ENCODE measurements around the gene ARHGAP29.

Gene ARHGAP29

DNA sequence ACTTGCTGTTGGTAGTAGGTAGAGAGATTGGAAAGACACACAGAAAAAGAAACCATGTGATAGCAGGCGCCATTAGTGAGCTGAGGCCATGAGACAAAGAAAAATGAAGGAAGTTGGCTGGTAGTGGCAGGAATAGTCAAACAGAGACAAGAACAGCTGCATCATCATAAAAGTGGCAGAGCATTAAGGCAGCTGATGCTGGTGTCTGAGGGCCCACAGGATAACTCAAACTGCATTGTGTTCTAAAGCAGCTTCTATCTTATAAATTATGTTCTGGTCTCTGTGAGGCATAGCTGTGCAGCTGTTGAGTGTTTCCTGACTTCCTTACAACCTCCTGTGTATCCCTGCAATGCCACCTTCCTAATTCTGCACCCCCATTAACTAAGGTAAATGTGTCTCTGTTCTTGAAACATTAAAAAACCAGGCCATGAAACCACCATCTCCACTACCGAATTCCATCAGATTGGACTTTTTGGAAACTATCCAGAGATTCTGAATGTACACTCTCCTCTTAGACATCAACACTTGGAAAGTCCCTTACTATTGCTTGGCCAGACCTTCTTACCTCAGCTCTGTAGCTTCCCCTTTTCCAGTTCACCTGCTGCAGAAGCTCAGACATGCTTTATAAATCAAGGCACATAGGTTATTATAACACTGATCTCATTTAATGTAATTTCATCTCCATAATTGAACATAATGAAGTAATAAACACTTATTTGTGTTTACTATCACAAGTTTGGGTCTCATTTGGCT is 23.4 kb upstream of the ARHGAP29 start:
- no peak for DNase-seq

DNA sequence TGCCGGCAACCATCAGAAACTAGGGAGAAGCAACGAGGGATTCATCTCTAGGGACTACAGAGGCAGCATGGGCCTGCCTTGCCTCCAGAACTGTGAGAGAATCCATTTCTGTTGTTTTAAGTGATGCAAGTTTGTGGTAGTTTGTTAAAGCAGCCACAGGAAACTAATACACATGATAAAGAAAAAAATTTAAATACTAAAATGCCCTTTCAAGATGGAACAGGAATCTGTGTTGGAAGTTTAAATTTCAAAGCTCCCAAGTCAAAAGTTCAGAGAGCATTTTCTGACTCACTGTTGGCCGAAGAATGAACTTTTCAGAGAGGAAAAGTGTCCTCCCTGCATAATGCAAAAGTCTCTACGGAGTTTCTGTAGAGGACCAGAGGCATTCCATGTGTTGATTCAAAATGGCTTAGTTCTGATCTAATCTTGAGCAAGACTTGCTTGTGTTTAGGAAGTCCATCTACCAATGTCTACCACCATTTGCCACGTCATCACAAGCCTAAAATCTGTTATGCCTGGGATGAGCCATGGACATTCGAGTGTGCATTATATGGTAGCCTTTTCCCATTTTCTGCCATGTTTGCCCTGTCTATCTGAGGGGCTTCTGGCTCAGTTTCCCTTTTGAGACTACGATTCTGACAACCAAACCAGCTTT is 22.4 kb upstream of the ARHGAP29 start:
- no peak for DNase-seq

DNA sequence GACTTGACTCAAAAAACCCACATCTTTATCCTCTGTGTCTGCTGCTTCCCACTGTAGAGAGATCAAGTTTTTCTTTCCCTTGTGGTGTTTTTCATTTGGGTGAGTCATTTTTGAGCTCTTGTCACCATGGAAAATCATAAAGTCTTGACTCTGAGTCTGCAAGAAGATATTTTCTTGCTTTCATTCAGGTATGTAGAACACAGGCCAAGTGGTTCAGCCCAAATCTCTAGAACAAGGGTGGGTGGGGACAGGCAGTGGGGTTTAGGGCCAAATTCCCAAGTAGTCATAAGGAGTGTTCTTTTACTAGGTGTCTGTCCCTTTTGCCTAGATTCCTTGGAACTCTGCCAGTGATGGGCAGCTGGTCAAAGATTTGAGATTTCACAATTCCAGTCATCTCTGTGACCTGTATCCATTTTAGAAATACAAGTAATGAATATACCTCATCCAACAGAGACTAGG is 21.5 kb upstream of the ARHGAP29 start:
- DNase-seq = no peak

DNA sequence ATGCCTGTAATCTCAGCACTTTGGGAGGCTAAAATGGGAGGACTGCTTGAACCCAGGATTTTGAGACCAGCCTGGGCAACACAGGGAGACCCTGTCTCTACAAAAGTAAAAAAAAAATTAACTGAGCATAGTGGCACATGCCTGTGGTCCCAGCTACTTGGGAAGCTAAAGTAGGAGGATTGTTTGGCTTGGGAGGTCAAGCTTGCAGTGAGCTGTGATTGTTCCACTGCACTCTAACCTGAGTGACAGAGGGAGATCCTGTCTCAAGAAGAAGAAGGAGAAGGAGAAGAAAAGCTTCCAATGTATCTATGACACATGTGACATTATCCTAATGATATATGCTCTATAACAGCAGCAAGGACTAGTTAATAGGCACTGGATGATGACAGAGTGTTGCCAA is 20.1 kb upstream of the ARHGAP29 start:
- no peak for DNase-seq

DNA sequence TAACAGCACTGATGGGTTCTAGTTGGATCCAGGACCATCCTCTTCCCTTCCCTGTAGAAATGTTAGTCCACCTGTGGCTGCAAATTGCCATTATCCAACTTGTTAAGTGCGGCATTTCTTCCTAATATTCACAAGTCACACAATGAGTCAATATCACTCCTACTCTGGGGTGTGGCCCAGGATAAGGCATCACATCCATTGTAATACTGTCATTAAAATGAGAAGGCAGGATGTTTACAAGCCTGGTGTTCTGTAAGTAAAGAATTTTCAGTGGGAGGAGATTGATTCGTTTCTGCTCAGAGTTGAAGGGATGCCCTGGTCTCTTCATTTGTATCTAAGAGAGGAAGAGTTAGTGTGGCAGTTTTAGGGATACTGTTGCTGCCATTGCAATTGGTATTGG is 18.1 kb upstream of the ARHGAP29 start:
- DNase-seq = no peak

DNA sequence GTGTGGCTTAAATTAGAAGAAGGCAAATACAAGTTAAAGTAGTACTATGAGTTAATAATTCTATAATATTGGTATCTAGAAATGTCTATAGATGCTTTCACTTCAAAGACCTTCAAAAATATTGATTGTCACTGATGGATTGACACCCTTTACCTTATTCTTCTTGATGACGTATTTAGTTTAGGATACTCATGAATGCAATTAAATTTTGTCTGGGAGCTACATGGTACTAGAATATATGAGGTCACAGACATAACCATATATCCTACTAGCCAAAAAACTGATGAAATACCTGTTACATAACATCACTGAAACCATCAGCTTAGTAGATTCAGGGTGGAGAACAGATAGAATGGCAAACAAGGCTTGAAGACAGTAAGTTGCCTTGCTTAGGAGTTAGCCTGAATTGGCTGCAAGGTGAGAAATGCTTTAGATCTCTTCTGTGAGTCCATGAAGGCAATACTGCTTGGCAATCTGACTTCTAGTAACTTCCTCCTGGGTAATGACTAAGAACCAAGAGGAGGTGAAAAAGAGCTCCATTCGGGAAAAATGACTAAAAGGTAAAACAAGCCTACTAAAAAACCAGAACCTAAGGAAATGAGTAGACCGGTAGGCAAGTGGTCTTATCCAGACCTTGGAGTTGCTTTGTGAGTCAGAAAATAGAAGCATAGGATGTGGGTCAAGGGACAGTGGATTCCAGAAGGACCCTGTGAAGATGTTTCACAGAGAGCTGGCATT is 16.9 kb upstream of the ARHGAP29 start:
- no peak for DNase-seq

DNA sequence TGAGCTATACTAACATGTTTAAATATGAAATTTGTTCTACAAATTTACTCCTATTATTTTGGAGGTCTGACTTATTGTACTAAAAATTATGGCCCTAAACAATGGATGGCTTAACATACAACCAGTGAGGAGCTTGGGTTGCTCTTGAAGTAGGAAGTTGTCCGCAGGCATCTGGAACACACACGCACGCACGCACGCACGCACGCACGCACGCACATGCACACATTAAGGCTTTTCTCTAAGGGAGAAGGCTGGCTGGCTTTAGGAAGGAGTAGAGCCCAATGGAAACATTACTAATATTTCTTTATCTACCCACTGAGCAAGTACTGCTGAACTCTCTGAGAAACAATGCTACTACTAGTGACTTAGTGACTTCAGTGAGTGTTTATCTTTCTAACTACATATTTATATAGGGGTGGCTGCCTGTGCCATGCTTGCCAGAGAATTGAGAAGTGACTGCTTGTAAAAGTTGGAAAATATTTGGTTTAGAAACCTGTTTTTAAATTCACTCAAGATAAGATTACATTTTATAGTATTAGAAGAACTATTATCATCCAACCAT is 16.2 kb upstream of the ARHGAP29 start:
- DNase-seq = no peak

DNA sequence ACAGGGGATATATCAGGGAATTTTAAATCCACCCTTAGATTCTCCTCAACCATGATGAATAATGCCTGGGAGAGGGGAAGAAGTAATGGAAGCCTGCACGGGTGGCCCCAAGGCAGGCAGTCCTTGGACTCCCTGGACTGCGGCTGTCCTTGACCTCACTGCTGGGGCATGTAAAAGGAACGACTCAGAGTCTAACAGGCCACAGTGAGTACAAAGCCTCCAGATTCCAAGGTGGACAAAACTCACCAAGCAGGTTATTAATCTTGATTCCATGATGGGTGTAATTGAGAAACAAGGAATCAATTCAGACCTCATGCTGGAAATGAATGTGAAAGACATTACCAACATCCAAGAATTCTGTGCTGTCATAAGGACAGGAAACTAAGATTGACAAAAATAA is 13.0 kb upstream of the ARHGAP29 start:
- peak; percentile 87 for DNase-seq

DNA sequence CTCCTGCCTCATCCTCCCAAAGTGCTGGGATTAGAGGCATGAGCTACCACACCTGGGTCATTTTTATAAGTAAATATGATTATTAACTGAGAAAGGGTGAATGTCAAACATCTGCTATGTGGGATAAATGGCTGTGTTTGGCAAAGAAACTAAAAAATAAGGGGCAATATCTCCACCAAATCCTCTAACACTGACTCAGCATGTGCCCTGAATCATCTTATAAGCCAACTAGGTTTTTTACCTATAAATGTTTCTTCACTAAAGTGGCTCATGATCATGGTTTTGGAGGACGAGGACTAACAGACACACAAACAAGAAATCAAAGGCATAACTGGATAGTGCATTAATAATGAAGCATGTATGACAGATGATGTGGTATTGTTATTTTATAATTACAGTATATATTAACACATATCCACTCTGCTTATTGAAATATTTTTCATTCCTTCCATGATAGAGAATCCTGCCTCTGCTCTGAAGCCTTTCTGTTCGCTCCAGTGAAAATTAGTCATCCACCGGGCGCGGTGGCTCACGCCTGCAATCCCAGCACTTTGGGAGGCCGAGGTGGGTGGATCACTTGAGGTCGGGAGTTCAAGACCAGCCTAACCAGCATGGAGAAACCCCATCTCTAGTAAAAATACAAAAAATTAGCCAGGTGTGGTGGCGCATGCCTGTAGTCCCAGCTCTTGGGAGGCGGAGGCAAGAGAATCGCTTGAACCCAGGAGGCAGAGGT is 11.7 kb upstream of the ARHGAP29 start:
- no peak for DNase-seq

DNA sequence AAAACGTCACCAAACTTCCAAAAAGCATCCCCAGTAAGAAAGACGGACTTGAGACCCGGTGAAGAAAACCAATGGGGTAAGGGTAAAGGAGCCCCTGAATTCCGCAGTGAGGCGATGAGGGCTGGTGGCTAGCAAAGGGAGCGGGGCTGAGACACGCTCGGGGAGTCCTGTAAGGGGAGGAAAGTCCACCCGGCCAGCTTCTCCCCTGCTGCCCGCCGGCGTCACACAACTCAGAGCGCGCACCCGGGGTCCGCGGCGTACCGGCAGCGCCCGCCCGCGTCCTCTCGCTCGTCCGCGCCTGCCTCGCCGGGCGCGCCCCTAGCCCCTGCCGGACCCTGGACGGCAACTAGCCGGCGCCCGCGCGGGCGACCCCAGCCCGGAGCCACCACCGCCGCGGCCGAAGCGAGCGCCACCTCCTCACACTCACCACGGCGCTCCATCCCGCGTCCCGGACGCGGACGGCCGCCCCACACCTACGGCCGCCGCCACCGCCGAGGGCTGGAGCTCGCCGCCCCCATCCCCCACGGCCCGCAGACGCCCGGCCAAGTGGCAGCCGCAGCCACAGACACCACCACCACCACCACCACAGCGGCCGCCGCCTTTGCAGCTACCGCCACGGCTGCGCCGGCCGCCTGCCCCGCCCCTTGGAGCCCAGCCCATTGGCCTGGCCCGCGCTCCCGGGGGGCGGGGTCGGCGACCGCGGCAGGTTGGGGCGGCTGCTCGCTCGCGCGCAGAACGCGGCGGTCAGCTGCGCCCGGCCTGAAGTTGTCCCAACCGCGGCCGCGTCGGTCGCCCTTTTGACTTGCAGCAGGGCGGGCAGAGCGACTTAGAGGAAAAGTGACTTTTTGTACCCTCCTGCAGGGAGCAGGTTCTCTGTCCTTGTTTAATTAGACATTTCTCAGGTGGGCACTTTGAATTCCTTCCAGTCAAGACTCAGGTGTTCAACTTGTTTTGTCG is 10.0 kb upstream of the ARHGAP29 start:
- DNase-seq = peak; percentile 94

DNA sequence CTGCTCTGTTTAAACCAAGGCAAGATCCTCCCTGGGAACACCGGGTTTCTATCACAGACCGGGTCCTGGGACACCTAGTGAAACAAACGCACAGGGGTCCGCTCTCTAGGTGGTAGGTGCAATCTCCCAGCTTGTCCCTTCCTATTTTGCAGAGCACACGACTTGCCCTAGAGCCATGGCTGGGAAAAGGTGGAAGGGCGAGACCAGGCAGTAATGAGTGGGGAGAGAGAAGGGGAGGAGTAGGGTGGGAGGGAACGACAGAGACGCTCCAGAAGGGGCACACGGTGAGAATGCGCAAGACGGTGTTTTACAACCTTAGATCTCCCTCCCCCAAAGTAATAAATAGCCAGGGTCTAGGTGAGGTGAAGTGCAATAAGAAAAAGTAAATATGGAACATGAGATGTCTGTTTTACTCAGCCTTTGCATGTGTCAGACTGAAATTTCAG is 9.3 kb upstream of the ARHGAP29 start:
- peak; percentile 69 for DNase-seq

DNA sequence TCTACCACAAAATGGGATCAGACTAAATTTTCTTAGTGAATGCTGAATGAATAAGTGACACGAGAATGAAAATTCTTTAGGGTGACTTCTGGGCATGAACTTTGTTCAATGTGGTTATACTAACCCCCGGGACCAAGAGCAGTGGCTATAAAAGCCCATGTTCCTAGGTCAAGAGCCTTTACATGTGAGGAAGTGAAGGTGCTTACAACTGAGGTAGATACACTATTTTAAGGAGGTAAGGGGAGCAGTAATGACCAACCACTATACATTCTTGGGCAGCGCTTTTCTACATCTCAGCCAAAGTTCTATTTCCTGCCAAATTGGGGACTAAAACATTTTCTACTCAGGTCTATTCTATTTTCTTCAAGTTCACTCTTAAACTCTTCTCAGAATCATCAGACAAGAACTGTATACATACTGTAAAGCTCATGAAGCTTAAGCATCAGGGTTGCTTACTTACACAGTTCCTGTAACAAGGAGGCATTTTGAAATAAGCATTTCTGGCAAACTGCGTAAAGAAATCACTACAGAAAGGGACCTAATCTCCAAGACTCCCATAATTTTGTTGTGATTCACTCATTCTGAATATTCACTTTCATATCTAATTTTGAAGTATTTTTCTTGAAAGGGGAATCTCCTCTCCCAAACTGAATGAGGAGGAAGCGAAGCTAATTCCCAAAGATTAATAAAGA is 8.5 kb upstream of the ARHGAP29 start:
- DNase-seq = no peak

DNA sequence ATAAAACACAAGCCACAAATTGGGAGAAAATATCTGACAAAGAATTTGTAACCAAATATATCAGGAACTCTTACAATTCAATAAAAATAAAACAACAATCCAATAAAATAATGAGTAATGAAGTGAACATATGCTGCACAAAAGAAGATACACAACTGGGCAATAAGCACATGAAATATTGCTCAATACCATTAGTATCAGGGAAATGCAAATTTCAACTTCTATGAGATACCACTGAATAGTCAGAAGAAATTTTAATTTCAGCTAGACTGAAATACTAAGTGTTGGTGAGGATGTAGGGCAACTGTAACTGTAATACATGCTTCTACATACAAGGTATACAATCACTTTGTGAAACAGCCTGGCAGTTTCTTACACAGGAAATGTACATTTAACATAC is 7.4 kb upstream of the ARHGAP29 start:
- DNase-seq = no peak

DNA sequence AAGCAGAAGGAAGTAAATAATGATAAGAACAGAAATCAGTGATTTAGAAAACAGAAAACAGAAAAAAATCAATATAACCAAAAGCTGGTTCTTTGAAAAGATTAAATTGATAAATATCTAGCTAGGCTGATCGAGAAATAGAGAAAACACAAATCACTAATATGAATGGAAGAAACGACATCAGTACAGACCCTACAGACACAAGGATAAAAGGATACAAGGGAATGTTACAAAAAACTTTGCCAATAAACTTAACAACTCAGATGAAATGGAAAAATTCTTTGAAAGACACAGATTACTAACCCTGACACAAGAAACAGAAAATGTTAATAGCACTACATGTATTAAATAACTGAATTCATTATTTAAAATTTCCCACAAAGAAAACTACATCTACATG is 6.3 kb upstream of the ARHGAP29 start:
- no peak for DNase-seq

DNA sequence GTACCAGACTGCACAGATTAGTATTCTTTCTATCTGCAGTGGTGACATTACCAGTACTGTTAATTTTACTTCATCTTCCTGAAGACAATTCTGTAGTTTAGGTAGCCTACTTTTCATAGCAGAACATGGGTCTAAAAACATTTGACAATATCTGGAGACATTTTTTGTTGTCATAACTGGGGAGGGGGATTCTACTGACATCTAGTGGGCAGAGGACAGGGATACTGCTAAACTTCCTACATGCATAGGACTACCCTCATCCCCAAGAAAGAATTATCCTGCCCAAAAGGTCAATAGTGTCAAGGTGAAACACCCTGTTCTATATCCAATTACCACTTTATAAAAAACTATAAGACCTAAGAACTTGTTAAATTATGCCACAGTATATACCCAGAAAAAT is 3.4 kb upstream of the ARHGAP29 start:
- DNase-seq = no peak

DNA sequence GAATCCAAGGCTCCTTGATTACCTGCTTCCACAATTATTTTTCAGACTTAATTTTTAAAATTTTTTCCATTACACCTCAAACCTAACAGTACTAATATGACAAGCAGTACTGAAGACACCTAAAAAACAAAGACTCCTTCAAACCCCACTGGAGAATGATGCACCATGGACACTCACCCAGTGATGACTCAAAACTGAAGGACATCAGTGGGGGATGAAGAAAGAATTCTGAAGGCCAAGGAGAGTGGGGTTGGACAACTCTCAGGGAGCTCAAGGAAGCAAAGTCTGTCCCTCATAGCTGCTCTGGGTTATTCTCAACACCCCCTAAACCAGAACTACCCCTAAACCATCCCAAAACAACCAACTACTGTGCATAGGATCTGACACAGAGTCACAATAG is 2.4 kb upstream of the ARHGAP29 start:
- DNase-seq = no peak

DNA sequence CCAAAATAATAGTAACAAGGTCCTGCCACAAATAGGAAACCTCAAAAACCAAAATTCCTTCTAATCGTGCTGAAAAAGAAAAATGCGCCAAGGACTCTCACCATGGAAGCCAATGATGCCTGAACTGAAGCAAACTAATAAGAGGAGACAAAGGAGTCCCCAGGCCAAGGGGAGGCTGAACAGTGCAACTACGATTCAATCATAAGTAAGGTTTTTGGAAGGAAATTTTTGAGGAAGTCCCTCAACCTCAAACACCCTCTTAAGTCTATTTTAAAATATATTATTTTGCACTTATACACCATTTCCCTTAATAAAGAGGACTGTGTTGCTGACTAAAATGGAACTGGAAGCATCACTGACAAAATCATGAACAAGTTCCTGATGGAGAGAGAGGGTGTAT is 1.7 kb upstream of the ARHGAP29 start:
- no peak for DNase-seq

DNA sequence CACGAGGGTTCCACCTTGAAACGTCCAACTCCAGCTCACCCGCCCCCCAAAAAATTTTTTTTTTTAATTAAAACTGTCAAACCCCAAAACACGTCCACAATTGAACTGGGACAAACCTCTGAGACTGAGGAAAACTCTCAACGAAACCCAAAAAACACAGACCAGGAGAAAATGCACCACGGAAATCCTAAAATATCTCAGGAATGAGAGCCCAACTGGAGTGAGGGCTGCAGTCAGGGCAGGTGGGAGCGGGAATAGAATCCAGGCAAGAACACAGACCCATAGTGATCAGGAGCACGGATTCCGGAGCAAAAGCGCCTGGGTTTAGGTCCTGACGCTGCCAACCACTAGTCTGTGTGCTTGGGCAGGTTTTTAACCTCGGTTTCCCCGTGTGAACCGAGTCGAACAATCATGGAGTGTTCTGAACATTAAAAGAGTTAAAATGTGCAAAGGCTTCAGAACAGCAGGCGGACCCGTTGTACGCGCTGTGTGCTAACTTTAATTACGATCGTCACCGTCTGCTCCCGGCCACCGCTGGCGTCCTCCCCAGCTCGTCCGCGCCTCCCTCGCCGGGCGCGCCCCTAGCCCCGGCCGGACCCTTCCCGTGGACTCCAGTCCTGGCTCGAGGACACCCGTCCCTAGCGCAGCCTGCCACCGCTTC is 624 bp downstream of the ARHGAP29 start:
- DNase-seq = peak; percentile 66

DNA sequence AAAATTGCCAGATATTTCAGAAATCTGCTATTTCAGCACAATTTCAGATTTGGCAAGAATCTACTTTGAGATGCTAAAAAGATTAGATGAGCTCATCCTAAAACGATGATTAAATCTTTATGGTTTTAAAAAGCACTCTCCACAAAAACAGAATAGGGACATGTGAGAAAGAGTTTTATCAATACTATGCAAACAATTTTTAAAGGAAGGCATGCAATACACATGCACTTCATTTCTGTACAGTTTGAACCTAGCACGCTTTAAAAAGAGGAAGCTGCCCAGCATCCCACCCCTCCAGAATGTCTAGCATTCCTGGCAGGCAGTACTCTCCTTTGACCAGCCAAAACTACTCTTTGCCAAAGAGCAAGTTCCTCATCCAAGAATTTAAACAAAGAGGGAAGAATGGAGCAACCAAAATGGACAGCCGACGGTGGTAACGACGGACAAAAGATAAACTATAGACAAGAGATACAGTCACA is 1.3 kb downstream of the ARHGAP29 start:
- no peak for DNase-seq

Data from islet precursor cell (in vitro differentiated cells).